Activated effector memory CD4-positive, alpha-beta T cell treated with Interleukin-2 at 50 U/mL for 16 hours (primary cell): Measurements from ENCODE around the gene R3HDM4.

ENCODE experiments used
- DNase-seq: peaks from one replicate; pipeline ENCODE4 v3.0.0-alpha.2; 2020

The R3HDM4 gene

GRCh38 chr19:929203-929890 lies 16.3 kb upstream of the R3HDM4 start:
- no peak for DNase-seq

- DNase-seq = no peak
Measured at GRCh38 chr19:928471-929202, 15.6 kb upstream of the R3HDM4 start.

- DNase-seq = no peak
Measured at GRCh38 chr19:927780-928401, 14.9 kb upstream of the R3HDM4 start.

GRCh38 chr19:927351-927779 lies 14.3 kb upstream of the R3HDM4 start:
- no peak for DNase-seq

- no peak for DNase-seq
Measured at GRCh38 chr19:926589-927350, 13.8 kb upstream of the R3HDM4 start.

GRCh38 chr19:926323-926588 lies 13.2 kb upstream of the R3HDM4 start:
- DNase-seq = no peak

GRCh38 chr19:925526-926322 lies 12.7 kb upstream of the R3HDM4 start, which contains the start of gene ARID3A:
Gene ARID3A, plus strand, starts transcription at chr19:926035. Its CDS starts 3,494 bp downstream, at chr19:929529.
- DNase-seq = peak; percentile 70

- no peak for DNase-seq
Measured at GRCh38 chr19:925087-925525, 12.1 kb upstream of the R3HDM4 start.

GRCh38 chr19:924553-925086 lies 11.6 kb upstream of the R3HDM4 start:
- DNase-seq = no peak

GRCh38 chr19:920051-920864 lies 7.2 kb upstream of the R3HDM4 start:
- DNase-seq = peak; percentile 67

GRCh38 chr19:919199-920050 lies 6.4 kb upstream of the R3HDM4 start:
- DNase-seq = peak; percentile 39

- DNase-seq = no peak
Measured at GRCh38 chr19:918481-919198, 5.6 kb upstream of the R3HDM4 start.

- DNase-seq = no peak
Measured at GRCh38 chr19:918152-918437, 5.1 kb upstream of the R3HDM4 start.

- peak; percentile 36 for DNase-seq
Measured at GRCh38 chr19:917323-918151, 4.5 kb upstream of the R3HDM4 start, which contains the start of gene KISS1R. Gene KISS1R, plus strand, starts transcription at chr19:917333. Its CDS starts 170 bp downstream, at chr19:917503.

GRCh38 chr19:916645-917322 lies 3.8 kb upstream of the R3HDM4 start:
- no peak for DNase-seq

- no peak for DNase-seq
Measured at GRCh38 chr19:912181-913079, 589 bp downstream of the R3HDM4 start.
